ENCODE results near the gene MMP15. TPM values are rescaled to one million over a fixed set of nuclear protein-coding genes. Genes with fewer than 3 reads are reported as not detected.

MMP15 gene
- total and polyA plus RNA-seq, 2 of the 4 experiments (the other 2 are of a cell fraction): 0.18 to 0.56 TPM

DNA sequence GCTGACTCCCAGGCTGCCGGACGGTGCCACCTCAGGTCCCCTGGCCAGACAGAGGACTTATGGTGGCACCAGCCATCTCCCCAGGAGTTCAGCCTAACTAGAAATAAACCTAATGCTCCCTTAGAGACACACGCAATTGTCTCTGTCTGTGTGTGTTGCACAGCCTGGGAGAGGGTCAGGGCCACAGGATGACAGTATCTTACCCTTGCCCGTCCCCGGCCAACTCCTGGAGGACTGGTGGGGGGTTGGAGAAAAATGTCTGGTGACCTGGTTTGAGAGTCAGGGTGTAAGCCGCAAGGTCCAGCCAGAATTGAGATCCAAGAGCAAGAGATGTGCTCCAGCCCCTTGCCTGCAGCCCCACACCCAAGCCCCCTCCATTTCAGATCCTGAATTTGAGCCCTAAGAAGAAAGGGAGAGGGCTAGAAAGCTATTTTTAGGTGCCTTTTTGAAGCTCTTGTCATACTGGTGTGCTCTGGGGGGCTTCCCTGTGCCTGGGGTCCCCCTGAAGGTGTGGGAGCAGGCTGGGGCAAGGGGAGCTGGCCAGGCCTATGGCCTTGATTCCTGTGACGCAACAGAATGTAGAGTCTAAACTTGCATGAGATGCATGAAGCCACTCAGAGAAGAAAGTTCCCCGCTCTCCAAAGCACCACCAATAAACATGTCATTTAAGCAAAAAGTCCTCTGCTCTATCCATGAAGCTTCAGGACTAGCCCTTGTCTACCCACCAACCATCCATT is 37.9 kb upstream of the MMP15 start:
- in situ Hi-C loops (cut with MboI; ENCODE audit: low sequenced_read_pairs) (no loop called here), dilution Hi-C loops (cut with HindIII; ENCODE audit: low sequenced_read_pairs, unreplicated experiment) (no loop called here), intact Hi-C loops (cut with micrococcal nuclease) (no loop called here)
- Histone ChIP-seq H3K14ac (replicated peaks; ENCODE audit: low read depth, low read length) (no peak overlapping the region), H3K18ac (ENCODE audit: low read depth, low read length) (no peak overlapping the region), H4K20me1 (ENCODE audit: insufficient read depth, low read length) (no peaks in the 10 kb centered on the region; the same call in 1 of the 2 replicates), H3K4me2 (ENCODE audit: low read depth, low read length) (no peak overlapping the region), H2AK9ac (replicated peaks; ENCODE audit: low read depth, low read length, poor library complexity) (no peak overlapping the region), H3K56ac (ENCODE audit: extremely low read depth, insufficient read depth, low read length) (no peak overlapping the region), H3K4ac (ENCODE audit: low read depth, low read length) (no peak overlapping the region), H2AFZ (replicated peaks; ENCODE audit: low read length, poor library complexity) (no peak overlapping the region), H2BK20ac (ENCODE audit: low read depth, low read length) (no peak overlapping the region), H3K9me1 (ENCODE audit: insufficient read depth, low read length) (no peaks in the 10 kb centered on the region), H2BK15ac (ENCODE audit: low read depth, low read length) (no peak overlapping the region), H3K23ac (ENCODE audit: low read depth, low read length) (no peak overlapping the region), H2BK5ac (ENCODE audit: low read depth, low read length, poor library complexity, severe bottlenecking) (no peak overlapping the region), H3K9ac (ENCODE audit: low read depth, low read length) (no peak overlapping the region), H4K5ac (ENCODE audit: low read depth, low read length) (no peak overlapping the region), H3K4me1 (ENCODE audit: control insufficient read depth, insufficient read depth, low read length) (peaks cover 2% of the 10 kb centered on the region; the same call in 1 of the 2 replicates), H3K36me3 (ENCODE audit: control insufficient read depth, insufficient read depth, low read length) (no peaks in the 10 kb centered on the region), H3K9me3 (ENCODE audit: control insufficient read depth, insufficient read depth, low read length) (no peaks in the 10 kb centered on the region), H3K4me3 (ENCODE audit: insufficient read depth, low read depth, low read length) (no peak overlapping the region), H4K91ac (ENCODE audit: insufficient read depth, low read depth, low read length) (no peak overlapping the region), H3K79me1 (ENCODE audit: low read depth in 1 of 2, low read length in 2 of 2) (no peaks in the 10 kb centered on the region), H2BK120ac (ENCODE audit: low read depth, low read length) (no peak overlapping the region), H2AK5ac (ENCODE audit: low read depth, low read length) (no peak overlapping the region), H3K27ac (ENCODE audit: insufficient read depth, low read length) (no peak overlapping the region), H3K27me3 (ENCODE audit: control insufficient read depth, insufficient read depth, low read length) (peaks cover 35% of the 10 kb centered on the region), H4K8ac (ENCODE audit: low read depth in 2 of 2, low read length in 2 of 2) (no peak overlapping the region)
- ChIA-PET CTCF (no interaction called here), POLR2A (ENCODE audit: unreplicated experiment) (no interaction called here)
- TF ChIP-seq MAFK (IDR thresholded peaks at IDR 0.05; ENCODE audit: low read depth, low read length) (no peak), CEBPB (IDR thresholded peaks at IDR 0.05; ENCODE audit: low read depth, low read length) (no peak), RFX5 (IDR thresholded peaks at IDR 0.05; ENCODE audit: low read depth, low read length) (no peak), FOS (IDR thresholded peaks at IDR 0.05; ENCODE audit: low read depth, low read length) (no peak)
- WGBS, 2 experiments (ENCODE audit: extremely low coverage in 2 of 2, insufficient read length in 1 of 2): 100% methylated on average over 2 of the region's 8 CpGs; no CpG with 5 or more reads in 1 of the 2 experiments
- DNase-seq (no peak), ATAC-seq (ENCODE audit: low read depth) (no peak)
- no TSS peak for BruUV-seq (replicated peaks)

Measured in IMR-90 (cell line).